Measurements from ENCODE around the gene FGFR1OP2. TPM values are rescaled to one million over a fixed set of nuclear protein-coding genes. Genes with fewer than 3 reads are reported as not detected.
A peak's percentile ranks its signal among the peaks of the same experiment; 100 is the strongest.

The FGFR1OP2 gene
- polyA plus RNA-seq, 12 donors = 34.6 to 65.0 (median 49.9) TPM; not detected in 1

- no peak for DNase-seq
These were observed 58.7 kb downstream of the FGFR1OP2 start for GRCh38 chr12:26997003-26997402.

- no peak for DNase-seq
These were observed 62.7 kb downstream of the FGFR1OP2 start for GRCh38 chr12:27000961-27001360.

- DNase-seq = no peak
These were observed 63.4 kb downstream of the FGFR1OP2 start for GRCh38 chr12:27001663-27002062.

GRCh38 chr12:27002141-27002540 is 63.9 kb downstream of the FGFR1OP2 start:
- DNase-seq = no peak

GRCh38 chr12:27003421-27004381 is 65.4 kb downstream of the FGFR1OP2 start:
- no peak for DNase-seq

GRCh38 chr12:27005495-27005894 is 67.2 kb downstream of the FGFR1OP2 start:
- DNase-seq = no peak

- no peak for DNase-seq
These were observed 68.7 kb downstream of the FGFR1OP2 start for GRCh38 chr12:27006797-27007467.

GRCh38 chr12:27008081-27008480 is 69.8 kb downstream of the FGFR1OP2 start:
- no peak for DNase-seq

- no peak for DNase-seq
These were observed 71.6 kb downstream of the FGFR1OP2 start for GRCh38 chr12:27009881-27010301.

- no peak for DNase-seq
These were observed 74.1 kb downstream of the FGFR1OP2 start for GRCh38 chr12:27012239-27012981.

- no peak for DNase-seq
These were observed 74.6 kb downstream of the FGFR1OP2 start for GRCh38 chr12:27012982-27013255.

- peak; percentile 38 for DNase-seq
These were observed 75.4 kb downstream of the FGFR1OP2 start for GRCh38 chr12:27013611-27014084.

- peak; percentile 88 for DNase-seq
These were observed 76.0 kb downstream of the FGFR1OP2 start, which contains the start of gene TM7SF3 for GRCh38 chr12:27014085-27014858. Gene TM7SF3, minus strand, starts transcription at chr12:27014384. Its CDS starts 216 bp downstream, at chr12:27014168.

- no peak for DNase-seq
These were observed 76.8 kb downstream of the FGFR1OP2 start for GRCh38 chr12:27014859-27015729.

- DNase-seq = no peak
These were observed 77.4 kb downstream of the FGFR1OP2 start for GRCh38 chr12:27015730-27016076.

Other genes starting within 250 kb of the FGFR1OP2 start
- 10 to 100 TPM in 1 of 12 donors, 1 to 10 TPM in 10, not detected in 1; 2.6 to 10.1 (median 4.6) TPM for gene ITPR2, start 105.3 kb upstream of the FGFR1OP2 start, polyA plus RNA-seq (ENCODE audit: insufficient read length in 12 of 12)
- gene INTS13, start 489 bp upstream of the FGFR1OP2 start, polyA plus RNA-seq (ENCODE audit: insufficient read length in 12 of 12) = 10 to 100 TPM in 11 of 12 donors, not detected in 1; 25.9 to 44.0 (median 29.3) TPM
- gene TM7SF3, start 75.9 kb downstream of the FGFR1OP2 start, polyA plus RNA-seq (ENCODE audit: insufficient read length in 12 of 12) = 10 to 100 TPM in 11 of 12 donors, not detected in 1; 23.8 to 44.8 (median 32.7) TPM
- 10 to 100 TPM in 11 of 12 donors, not detected in 1; 22.8 to 67.2 (median 52.8) TPM for gene MED21, start 84.1 kb downstream of the FGFR1OP2 start, polyA plus RNA-seq (ENCODE audit: insufficient read length in 12 of 12)
- under 1 TPM in 4 of 12 donors, not detected in 8; 0.16 to 0.43 (median 0.26) TPM for gene C12orf71, start 144.1 kb downstream of the FGFR1OP2 start, polyA plus RNA-seq (ENCODE audit: insufficient read length in 12 of 12)